ENCODE results near the gene RRAGC. TPM values are rescaled to one million over a fixed set of nuclear protein-coding genes. Genes with fewer than 3 reads are reported as not detected.
A peak's percentile ranks its signal among the peaks of the same experiment; 100 is the strongest.

RRAGC gene
- total RNA-seq, 1 experiment from 2014 or later: 11.4 TPM

DNA sequence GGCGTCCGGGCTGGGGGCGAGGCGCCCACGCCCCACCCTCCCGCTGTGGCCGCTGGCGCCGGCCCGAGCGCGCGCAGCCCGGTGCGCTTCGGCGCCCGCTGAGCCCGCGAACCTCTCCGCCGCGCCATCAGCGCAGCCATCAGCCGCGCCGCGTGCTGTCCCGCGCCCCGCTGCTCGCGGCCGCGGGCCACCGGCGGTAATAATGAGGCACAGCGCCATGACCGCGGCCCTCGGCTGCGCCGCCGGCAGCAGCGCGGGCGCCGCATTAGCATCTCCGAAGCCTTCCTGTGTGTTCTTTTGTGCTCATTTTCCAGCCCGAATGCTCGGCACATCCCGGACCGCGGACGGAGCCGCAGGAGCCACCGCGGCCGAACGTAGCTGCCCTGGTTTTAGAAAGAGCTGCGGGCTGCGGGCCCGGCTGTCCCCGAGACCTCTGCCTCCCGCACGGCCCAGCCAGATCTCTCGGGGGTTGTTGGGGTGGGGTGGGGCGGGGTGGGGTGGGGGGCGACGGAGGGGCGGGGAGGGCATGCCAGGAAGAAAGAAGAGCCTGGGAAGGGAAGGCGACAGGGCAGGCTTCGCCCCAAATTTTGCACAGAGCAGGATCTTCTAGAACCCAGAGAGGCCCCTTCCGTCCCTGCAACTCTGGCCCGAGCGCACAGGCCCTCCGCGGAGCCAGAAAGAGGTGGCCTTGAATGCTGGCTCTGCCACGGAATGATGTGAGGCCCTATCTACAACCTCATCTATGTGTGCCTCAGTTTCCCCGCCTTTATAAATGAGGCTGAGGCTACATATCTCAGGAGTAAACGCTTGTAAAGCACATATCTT is 55.3 kb downstream of the RRAGC start (continued):
- TF ChIP-seq, protein P1, sequence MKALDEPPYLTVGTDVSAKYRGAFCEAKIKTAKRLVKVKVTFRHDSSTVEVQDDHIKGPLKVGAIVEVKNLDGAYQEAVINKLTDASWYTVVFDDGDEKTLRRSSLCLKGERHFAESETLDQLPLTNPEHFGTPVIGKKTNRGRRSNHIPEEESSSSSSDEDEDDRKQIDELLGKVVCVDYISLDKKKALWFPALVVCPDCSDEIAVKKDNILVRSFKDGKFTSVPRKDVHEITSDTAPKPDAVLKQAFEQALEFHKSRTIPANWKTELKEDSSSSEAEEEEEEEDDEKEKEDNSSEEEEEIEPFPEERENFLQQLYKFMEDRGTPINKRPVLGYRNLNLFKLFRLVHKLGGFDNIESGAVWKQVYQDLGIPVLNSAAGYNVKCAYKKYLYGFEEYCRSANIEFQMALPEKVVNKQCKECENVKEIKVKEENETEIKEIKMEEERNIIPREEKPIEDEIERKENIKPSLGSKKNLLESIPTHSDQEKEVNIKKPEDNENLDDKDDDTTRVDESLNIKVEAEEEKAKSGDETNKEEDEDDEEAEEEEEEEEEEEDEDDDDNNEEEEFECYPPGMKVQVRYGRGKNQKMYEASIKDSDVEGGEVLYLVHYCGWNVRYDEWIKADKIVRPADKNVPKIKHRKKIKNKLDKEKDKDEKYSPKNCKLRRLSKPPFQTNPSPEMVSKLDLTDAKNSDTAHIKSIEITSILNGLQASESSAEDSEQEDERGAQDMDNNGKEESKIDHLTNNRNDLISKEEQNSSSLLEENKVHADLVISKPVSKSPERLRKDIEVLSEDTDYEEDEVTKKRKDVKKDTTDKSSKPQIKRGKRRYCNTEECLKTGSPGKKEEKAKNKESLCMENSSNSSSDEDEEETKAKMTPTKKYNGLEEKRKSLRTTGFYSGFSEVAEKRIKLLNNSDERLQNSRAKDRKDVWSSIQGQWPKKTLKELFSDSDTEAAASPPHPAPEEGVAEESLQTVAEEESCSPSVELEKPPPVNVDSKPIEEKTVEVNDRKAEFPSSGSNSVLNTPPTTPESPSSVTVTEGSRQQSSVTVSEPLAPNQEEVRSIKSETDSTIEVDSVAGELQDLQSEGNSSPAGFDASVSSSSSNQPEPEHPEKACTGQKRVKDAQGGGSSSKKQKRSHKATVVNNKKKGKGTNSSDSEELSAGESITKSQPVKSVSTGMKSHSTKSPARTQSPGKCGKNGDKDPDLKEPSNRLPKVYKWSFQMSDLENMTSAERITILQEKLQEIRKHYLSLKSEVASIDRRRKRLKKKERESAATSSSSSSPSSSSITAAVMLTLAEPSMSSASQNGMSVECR (CRISPR knock-in tag; IDR thresholded peaks at IDR 0.05; ENCODE audit: borderline replicate concordance): no peak
- TF ChIP-seq ZBTB21 (CRISPR knock-in tag; IDR thresholded peaks at IDR 0.05; ENCODE audit: borderline replicate concordance) (no peak), GABPB1 (CRISPR knock-in tag; IDR thresholded peaks at IDR 0.05) (no peak), ZNF138 (CRISPR knock-in tag; conservative IDR thresholded peaks at IDR 0.05) (no peak), GTF2I (CRISPR knock-in tag; conservative IDR thresholded peaks at IDR 0.05) (no peak), CREM (CRISPR knock-in tag; IDR thresholded peaks at IDR 0.05) (0 out of 2 replicates have a peak, but pooled peaks have one; percentile 44), SP1 (CRISPR knock-in tag; conservative IDR thresholded peaks at IDR 0.05) (peak; percentile 33; the same call in 1 of the 2 replicates), ELF4 (CRISPR knock-in tag; IDR thresholded peaks at IDR 0.05; ENCODE audit: low read depth) (no peak), MYBL2 (CRISPR knock-in tag; IDR thresholded peaks at IDR 0.05) (no peak), ZNF671 (CRISPR knock-in tag; IDR thresholded peaks at IDR 0.05) (no peak), NR1H2 (CRISPR knock-in tag; IDR thresholded peaks at IDR 0.05) (no peak), CBFB (CRISPR knock-in tag; IDR thresholded peaks at IDR 0.05; ENCODE audit: low read depth) (no peak), SMAD3 (CRISPR knock-in tag; IDR thresholded peaks at IDR 0.05; ENCODE audit: borderline replicate concordance) (no peak), FOXK1 (CRISPR knock-in tag; IDR thresholded peaks at IDR 0.05) (no peak), TEAD4 (CRISPR knock-in tag; IDR thresholded peaks at IDR 0.05) (no peak)
- TF ChIP-seq, protein P2, sequence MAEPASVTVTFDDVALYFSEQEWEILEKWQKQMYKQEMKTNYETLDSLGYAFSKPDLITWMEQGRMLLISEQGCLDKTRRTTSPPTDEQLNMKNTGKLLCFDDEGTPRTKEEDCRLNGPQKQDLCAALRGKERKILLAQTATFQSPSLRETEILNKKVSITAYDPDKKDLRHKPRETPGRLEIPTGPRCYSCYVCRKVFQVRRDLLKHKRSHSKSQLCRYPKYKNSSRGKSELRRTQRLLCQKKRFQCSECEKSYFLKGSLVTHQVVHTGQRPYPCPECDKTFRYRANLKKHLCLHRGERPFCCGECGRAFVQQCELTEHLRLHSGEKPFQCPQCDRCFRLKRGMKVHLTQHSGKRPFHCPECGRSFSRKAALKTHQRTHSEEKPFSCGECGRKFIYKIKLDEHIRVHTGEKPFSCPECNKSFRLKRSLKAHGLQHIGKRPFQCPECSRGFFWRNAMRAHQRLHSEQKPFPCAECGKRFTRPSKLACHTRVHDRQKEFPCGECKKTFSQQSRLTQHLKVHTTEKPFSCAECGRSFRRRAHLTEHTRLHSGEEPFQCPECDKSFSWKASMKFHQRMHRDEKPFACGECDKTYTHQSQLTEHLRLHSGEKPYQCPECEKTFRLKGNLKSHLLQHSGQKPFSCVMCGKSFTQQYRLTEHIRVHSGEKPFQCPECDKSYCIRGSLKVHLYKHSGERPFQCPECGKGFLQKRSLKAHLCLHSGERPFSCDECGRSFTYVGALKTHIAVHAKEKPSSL (CRISPR knock-in tag; conservative IDR thresholded peaks at IDR 0.05): no peak
- TF ChIP-seq, protein P3, sequence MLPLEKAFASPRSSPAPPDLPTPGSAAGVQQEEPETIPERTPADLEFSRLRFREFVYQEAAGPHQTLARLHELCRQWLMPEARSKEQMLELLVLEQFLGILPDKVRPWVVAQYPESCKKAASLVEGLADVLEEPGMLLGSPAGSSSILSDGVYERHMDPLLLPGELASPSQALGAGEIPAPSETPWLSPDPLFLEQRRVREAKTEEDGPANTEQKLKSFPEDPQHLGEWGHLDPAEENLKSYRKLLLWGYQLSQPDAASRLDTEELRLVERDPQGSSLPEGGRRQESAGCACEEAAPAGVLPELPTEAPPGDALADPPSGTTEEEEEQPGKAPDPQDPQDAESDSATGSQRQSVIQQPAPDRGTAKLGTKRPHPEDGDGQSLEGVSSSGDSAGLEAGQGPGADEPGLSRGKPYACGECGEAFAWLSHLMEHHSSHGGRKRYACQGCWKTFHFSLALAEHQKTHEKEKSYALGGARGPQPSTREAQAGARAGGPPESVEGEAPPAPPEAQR (CRISPR knock-in tag; IDR thresholded peaks at IDR 0.05): no peak
- TF ChIP-seq, protein P4, sequence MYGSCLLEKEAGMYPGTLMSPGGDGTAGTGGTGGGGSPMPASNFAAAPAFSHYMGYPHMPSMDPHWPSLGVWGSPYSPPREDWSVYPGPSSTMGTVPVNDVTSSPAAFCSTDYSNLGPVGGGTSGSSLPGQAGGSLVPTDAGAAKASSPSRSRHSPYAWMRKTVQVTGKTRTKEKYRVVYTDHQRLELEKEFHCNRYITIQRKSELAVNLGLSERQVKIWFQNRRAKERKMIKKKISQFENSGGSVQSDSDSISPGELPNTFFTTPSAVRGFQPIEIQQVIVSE (CRISPR knock-in tag; IDR thresholded peaks at IDR 0.05; ENCODE audit: borderline replicate concordance): no peak
- TF ChIP-seq, protein P5, sequence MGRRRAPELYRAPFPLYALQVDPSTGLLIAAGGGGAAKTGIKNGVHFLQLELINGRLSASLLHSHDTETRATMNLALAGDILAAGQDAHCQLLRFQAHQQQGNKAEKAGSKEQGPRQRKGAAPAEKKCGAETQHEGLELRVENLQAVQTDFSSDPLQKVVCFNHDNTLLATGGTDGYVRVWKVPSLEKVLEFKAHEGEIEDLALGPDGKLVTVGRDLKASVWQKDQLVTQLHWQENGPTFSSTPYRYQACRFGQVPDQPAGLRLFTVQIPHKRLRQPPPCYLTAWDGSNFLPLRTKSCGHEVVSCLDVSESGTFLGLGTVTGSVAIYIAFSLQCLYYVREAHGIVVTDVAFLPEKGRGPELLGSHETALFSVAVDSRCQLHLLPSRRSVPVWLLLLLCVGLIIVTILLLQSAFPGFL (CRISPR knock-in tag; IDR thresholded peaks at IDR 0.05; ENCODE audit: borderline replicate concordance): no peak
- TF ChIP-seq, protein P6, sequence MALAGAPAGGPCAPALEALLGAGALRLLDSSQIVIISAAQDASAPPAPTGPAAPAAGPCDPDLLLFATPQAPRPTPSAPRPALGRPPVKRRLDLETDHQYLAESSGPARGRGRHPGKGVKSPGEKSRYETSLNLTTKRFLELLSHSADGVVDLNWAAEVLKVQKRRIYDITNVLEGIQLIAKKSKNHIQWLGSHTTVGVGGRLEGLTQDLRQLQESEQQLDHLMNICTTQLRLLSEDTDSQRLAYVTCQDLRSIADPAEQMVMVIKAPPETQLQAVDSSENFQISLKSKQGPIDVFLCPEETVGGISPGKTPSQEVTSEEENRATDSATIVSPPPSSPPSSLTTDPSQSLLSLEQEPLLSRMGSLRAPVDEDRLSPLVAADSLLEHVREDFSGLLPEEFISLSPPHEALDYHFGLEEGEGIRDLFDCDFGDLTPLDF (CRISPR knock-in tag; IDR thresholded peaks at IDR 0.05): no peak
- TF ChIP-seq, protein P7, sequence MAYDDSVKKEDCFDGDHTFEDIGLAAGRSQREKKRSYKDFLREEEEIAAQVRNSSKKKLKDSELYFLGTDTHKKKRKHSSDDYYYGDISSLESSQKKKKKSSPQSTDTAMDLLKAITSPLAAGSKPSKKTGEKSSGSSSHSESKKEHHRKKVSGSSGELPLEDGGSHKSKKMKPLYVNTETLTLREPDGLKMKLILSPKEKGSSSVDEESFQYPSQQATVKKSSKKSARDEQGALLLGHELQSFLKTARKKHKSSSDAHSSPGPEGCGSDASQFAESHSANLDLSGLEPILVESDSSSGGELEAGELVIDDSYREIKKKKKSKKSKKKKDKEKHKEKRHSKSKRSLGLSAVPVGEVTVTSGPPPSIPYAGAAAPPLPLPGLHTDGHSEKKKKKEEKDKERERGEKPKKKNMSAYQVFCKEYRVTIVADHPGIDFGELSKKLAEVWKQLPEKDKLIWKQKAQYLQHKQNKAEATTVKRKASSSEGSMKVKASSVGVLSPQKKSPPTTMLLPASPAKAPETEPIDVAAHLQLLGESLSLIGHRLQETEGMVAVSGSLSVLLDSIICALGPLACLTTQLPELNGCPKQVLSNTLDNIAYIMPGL (CRISPR knock-in tag; IDR thresholded peaks at IDR 0.05): 0 out of 2 replicates have a peak, but pooled peaks have one; percentile 33
- TF ChIP-seq, protein P8, sequence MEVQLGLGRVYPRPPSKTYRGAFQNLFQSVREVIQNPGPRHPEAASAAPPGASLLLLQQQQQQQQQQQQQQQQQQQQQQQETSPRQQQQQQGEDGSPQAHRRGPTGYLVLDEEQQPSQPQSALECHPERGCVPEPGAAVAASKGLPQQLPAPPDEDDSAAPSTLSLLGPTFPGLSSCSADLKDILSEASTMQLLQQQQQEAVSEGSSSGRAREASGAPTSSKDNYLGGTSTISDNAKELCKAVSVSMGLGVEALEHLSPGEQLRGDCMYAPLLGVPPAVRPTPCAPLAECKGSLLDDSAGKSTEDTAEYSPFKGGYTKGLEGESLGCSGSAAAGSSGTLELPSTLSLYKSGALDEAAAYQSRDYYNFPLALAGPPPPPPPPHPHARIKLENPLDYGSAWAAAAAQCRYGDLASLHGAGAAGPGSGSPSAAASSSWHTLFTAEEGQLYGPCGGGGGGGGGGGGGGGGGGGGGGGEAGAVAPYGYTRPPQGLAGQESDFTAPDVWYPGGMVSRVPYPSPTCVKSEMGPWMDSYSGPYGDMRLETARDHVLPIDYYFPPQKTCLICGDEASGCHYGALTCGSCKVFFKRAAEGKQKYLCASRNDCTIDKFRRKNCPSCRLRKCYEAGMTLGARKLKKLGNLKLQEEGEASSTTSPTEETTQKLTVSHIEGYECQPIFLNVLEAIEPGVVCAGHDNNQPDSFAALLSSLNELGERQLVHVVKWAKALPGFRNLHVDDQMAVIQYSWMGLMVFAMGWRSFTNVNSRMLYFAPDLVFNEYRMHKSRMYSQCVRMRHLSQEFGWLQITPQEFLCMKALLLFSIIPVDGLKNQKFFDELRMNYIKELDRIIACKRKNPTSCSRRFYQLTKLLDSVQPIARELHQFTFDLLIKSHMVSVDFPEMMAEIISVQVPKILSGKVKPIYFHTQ (CRISPR knock-in tag; IDR thresholded peaks at IDR 0.05): no peak
